HEK293T (cell line): ENCODE results near the gene SURF1.

Source experiments
- BHLHE40 ChIP-seq: fragments of 450-650 bp; IDR thresholded peaks from 2 replicates; pipeline ENCODE4 v1.6.1; 2016; ENCODE audit warnings: mild to moderate bottlenecking, moderate library complexity, borderline replicate concordance
- ELF4 ChIP-seq: fragments of 450-650 bp; IDR thresholded peaks from 2 replicates; pipeline ENCODE4 v1.6.1; 2017; ENCODE audit warnings: antibody characterized with exemption
- HDGF ChIP-seq: fragments of 450-650 bp; IDR thresholded peaks from 2 replicates; pipeline ENCODE4 v1.6.1; 2017; ENCODE audit warnings: antibody characterized with exemption, borderline replicate concordance
- SP1 ChIP-seq: fragments of 450-650 bp; IDR thresholded peaks from 2 replicates; pipeline ENCODE4 v1.6.1; 2017
- TF ChIP-seq, protein P1 (sequence below): fragments of 450-650 bp; IDR thresholded peaks from 2 replicates; pipeline ENCODE4 v1.6.1; 2016

DNA sequence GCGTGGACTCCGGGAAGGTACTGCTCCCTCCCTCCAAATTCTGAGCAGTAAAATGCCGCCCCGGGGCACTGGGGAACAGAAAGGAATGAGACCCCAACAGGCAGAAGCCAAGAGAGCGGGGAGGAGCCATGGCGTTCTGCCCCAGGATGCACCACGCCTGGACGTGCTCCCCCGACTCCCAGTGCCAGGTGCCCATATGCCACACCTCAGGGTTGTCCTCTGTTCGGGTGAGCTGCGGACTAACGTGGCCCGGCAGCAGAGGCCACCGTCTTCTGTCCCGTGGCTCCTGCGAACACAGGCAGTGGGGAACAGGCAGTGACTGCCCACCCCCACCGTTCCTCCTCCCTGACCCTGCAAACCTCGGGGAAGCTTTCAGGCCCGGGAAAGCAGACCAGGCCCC lies 25.1 kb downstream of the SURF1 start:
- TF ChIP-seq BHLHE40 (no peak), ELF4 (no peak), HDGF (no peak), SP1 (no peak)
- TF ChIP-seq, protein P1, sequence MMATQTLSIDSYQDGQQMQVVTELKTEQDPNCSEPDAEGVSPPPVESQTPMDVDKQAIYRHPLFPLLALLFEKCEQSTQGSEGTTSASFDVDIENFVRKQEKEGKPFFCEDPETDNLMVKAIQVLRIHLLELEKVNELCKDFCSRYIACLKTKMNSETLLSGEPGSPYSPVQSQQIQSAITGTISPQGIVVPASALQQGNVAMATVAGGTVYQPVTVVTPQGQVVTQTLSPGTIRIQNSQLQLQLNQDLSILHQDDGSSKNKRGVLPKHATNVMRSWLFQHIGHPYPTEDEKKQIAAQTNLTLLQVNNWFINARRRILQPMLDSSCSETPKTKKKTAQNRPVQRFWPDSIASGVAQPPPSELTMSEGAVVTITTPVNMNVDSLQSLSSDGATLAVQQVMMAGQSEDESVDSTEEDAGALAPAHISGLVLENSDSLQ, result no peak
